Thoracic aorta (tissue), 2 donors: ENCODE results near the gene MBD2. TPM values are rescaled to one million over a fixed set of nuclear protein-coding genes. Genes with fewer than 3 reads are reported as not detected.

Source experiments
- ATAC-seq: fragments of 150-250 bp; one replicate; pipeline ENCODE4 v1.8.0; 2017; ENCODE audit warnings: low read depth; ENCODE audit not compliant: insufficient number of reproducible peaks, low FRiP score
- DNase-seq: peaks from one replicate; pipeline ENCODE4 v3.0.0-alpha.2; 2020; ENCODE audit warnings: low spot score
- H3K27ac ChIP-seq, 2 donors: fragments of 200-600 bp; sonication (generic); 1 replicate in 1 of 2; 2 replicates in 1 of 2; pipeline ENCODE4 v1.5.1; 2016; ENCODE audit warnings: mild to moderate bottlenecking in 2 of 2, moderate library complexity in 2 of 2
- H3K27me3 ChIP-seq: fragments of 200-600 bp; sonication (generic); replicated peaks from 2 replicates; pipeline ENCODE4 v1.6.0; 2016; ENCODE audit warnings: mild to moderate bottlenecking; ENCODE audit not compliant: insufficient read depth
- H3K36me3 ChIP-seq: fragments of 200-600 bp; sonication (generic); one replicate; pipeline ENCODE4 v1.5.1; 2016
- H3K4me1 ChIP-seq, 2 donors: fragments of 200-600 bp; sonication (generic); 1 replicate in 1 of 2; 2 replicates in 1 of 2; pipeline versions ENCODE4 v1.5.1 to v1.6.0; 2016; ENCODE audit warnings: low read depth in 2 of 2, mild to moderate bottlenecking in 1 of 2; ENCODE audit not compliant: control insufficient read depth in 1 of 2
- H3K4me3 ChIP-seq: fragments of 200-600 bp; sonication (generic); 2 replicates; pipeline ENCODE4 v1.5.1; 2016; ENCODE audit warnings: mild to moderate bottlenecking
- H3K9me3 ChIP-seq: fragments of 200-600 bp; sonication (generic); 2 replicates; pipeline ENCODE4 v1.5.1; 2016
- total RNA-seq, 2 donors: library from RNA; depleted of rRNA; stranded (reverse); fragments of >200 nt; gene quantifications; one replicate each; pipeline versions ENCODE4 v1.1.0 to v1.2.3, GENCODE V29; 2016
- TF ChIP-seq, protein P1 (sequence below): fragments of 200-600 bp; sonication (generic); IDR thresholded peaks from one replicate; pipeline ENCODE4 v1.5.1; 2019; ENCODE audit warnings: antibody characterized with exemption

Gene MBD2
- total RNA-seq, 2 donors from 2014 or later: 43.5 to 49.3 TPM

DNA sequence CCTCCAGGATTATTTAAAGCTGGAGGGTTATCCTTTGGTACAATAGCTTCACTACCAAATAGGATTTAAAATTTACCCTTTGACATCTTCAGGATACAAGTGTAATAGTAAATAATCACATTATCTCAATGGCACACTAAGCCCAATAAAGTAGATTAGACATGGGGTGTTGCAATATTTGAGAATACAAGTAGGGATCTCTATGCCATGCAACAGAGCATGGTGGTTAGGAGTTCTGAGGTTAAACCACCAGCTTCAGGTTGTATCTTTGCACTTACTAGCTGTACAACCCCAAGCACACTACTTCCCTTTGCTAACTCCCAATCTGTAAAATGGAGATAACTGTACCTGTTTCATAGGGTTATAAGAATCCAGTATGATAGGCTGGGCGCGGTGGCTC lies 6.2 kb downstream of the MBD2 start:
- no peak overlapping the region for H3K27ac ChIP-seq
- H3K4me3 ChIP-seq: no peak overlapping the region
- no peak for DNase-seq
- no peak for ATAC-seq
- peaks cover 18 to 30% of the 10 kb centered on the region in 2 donors for H3K4me1 ChIP-seq
- no peaks in the 10 kb centered on the region for H3K27me3 ChIP-seq
- H3K9me3 ChIP-seq: no peaks in the 10 kb centered on the region
- TF ChIP-seq, protein P1, sequence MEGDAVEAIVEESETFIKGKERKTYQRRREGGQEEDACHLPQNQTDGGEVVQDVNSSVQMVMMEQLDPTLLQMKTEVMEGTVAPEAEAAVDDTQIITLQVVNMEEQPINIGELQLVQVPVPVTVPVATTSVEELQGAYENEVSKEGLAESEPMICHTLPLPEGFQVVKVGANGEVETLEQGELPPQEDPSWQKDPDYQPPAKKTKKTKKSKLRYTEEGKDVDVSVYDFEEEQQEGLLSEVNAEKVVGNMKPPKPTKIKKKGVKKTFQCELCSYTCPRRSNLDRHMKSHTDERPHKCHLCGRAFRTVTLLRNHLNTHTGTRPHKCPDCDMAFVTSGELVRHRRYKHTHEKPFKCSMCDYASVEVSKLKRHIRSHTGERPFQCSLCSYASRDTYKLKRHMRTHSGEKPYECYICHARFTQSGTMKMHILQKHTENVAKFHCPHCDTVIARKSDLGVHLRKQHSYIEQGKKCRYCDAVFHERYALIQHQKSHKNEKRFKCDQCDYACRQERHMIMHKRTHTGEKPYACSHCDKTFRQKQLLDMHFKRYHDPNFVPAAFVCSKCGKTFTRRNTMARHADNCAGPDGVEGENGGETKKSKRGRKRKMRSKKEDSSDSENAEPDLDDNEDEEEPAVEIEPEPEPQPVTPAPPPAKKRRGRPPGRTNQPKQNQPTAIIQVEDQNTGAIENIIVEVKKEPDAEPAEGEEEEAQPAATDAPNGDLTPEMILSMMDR: no peak
- H3K36me3 ChIP-seq: no peaks in the 10 kb centered on the region

DNA sequence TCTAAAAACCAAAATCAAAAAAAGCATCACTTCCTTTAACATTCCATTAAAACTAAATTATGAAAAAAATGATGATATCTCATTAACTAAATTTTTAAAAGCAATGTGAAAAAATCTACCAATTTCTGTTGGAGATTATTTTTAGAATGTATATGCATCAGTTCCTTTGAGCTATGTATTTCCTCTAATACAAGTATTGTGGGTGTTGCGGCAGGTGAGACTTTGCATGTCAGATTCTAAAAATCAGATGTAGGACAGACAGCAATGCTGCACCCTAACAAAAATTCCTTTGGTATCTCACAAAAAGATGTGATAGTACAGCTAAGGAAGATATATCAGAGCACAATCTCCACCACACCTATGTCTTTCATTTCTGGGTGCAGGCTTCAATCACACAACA lies 6.8 kb downstream of the MBD2 start:
- H3K27ac ChIP-seq: no peak overlapping the region
- H3K4me3 ChIP-seq: no peak overlapping the region
- H3K9me3 ChIP-seq: no peaks in the 10 kb centered on the region
- ATAC-seq (no peak), DNase-seq (no peak)
- TF ChIP-seq, protein P1: no peak
- no peaks in the 10 kb centered on the region for H3K27me3 ChIP-seq
- peaks cover 12 to 23% of the 10 kb centered on the region in 2 donors for H3K4me1 ChIP-seq
- no peaks in the 10 kb centered on the region for H3K36me3 ChIP-seq

DNA sequence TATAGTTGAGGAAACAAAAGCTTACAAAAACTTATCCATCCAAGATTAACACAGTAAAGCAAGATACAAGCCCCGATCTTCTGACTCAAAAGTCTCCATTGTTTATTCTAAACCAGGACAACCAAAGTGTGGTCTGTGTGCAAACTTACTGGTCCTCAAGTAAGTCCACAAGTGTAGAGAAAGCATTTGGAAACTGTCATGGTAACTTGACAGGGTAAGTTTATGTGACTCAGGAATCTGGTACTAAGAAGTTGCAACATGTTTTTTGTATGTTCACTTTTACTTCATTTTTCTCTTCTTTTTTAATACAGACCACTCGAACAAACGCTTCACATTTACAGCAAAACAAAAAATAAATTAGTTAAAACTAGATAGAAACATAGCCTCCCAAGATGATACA lies 9.4 kb downstream of the MBD2 start:
- H3K27ac ChIP-seq: no peak overlapping the region
- H3K9me3 ChIP-seq: no peaks in the 10 kb centered on the region
- DNase-seq (no peak), ATAC-seq (no peak)
- H3K4me3 ChIP-seq: no peak overlapping the region
- H3K27me3 ChIP-seq: no peaks in the 10 kb centered on the region
- H3K4me1 ChIP-seq: peaks cover under 1 to 8% of the 10 kb centered on the region in 2 donors
- no peaks in the 10 kb centered on the region for H3K36me3 ChIP-seq
- TF ChIP-seq, protein P1: no peak

DNA sequence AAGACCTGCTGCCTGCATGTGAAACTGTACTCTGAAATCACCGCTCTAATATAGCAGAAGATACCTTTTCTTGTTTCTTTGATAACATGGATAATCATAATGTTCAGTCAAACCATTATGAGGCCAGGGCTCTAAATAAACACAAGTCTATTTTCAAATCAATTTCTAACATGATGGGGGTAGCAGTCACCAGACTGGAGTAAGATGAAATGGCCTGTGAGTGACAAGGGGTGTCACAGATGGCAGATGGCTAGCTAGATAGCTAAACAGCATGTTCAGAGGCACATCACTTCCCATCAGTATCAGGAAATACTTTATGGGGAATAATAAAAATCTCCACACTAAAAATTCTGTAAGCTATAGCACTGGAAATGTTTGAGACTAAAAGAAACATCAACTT lies 14.0 kb downstream of the MBD2 start:
- H3K27me3 ChIP-seq: no peaks in the 10 kb centered on the region
- ATAC-seq (no peak), DNase-seq (no peak)
- H3K4me1 ChIP-seq: peaks cover 24 to 27% of the 10 kb centered on the region in 2 donors
- H3K9me3 ChIP-seq: no peaks in the 10 kb centered on the region
- H3K27ac ChIP-seq: no peak overlapping the region
- no peak overlapping the region for H3K4me3 ChIP-seq
- H3K36me3 ChIP-seq: no peaks in the 10 kb centered on the region
- TF ChIP-seq, protein P1: no peak

DNA sequence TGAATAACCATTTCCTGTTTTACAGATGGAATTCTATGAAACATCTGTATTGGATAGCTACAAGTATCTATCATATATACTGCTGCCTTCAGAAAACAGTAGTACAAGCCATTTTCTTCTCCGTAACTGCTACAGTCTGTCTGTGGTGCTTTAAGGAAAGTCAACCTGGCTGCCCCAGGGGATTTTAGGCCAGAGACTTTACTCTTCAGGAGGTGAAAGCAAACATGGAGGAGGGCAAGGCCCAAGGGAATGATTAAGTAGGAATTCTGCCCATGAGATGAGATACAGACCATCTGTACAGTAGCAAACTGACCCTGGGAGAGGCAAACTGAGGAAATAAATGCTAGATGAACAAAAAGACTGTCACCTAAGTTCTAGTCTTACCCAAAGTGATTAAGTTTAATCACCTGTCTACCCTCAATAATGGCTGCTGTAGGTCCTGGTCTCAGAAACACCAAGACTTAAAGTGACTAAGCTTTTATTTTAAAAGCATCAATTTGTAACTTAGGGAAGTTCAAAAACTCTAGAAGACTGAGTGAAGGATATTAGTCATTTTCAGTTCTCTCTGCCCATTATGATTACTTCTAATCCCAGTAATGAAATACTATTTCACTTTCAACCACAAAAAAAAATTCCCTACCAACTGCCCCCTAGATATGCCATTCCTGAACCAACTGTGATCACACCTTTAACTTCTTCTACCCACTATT lies 14.8 kb downstream of the MBD2 start:
- TF ChIP-seq, protein P1: no peak
- Histone ChIP-seq H3K36me3 (no peaks in the 10 kb centered on the region), H3K27me3 (no peaks in the 10 kb centered on the region), H3K4me3 (no peak overlapping the region), H3K9me3 (no peaks in the 10 kb centered on the region), H3K27ac (no peak overlapping the region), H3K4me1 (peaks cover 31 to 32% of the 10 kb centered on the region in 2 donors)
- ATAC-seq: no peak
- DNase-seq: no peak
